HL-60 (cell line): ENCODE data around the gene ALPK3.
A peak's percentile ranks its signal among the peaks of the same experiment; 100 is the strongest.

Source experiments
- DNase-seq, 2 experiments: peaks; one replicate each; pipeline ENCODE4 v3.0.0-alpha.2; 2010 to 2020; ENCODE audit warnings: low read depth in 1 of 2, low spot score in 1 of 2
- H3K27ac ChIP-seq: fragments of 250-450 bp; sonication (Bioruptor Pico); replicated peaks from 2 replicates; pipeline ENCODE4 v1.5.1; 2020; ENCODE audit warnings: mild to moderate bottlenecking, moderate library complexity
- H3K27me3 ChIP-seq: fragments of 250-450 bp; sonication (Bioruptor Pico); 2 replicates; pipeline ENCODE4 v1.5.1; 2021; ENCODE audit warnings: mild to moderate bottlenecking, moderate library complexity; ENCODE audit not compliant: insufficient read depth, poor library complexity, severe bottlenecking
- H3K4me3 ChIP-seq: replicated peaks from 2 replicates; pipeline ENCODE4 v1.5.1; 2011; ENCODE audit warnings: mild to moderate bottlenecking, control low read depth, low read length; ENCODE audit not compliant: insufficient read depth
- GABPA ChIP-seq: IDR thresholded peaks from 2 replicates; pipeline ENCODE4 v1.6.1; 2012; ENCODE audit warnings: low read depth
- POLR2AphosphoS5 ChIP-seq: IDR thresholded peaks from 2 replicates; pipeline ENCODE4 v1.6.1; 2012; ENCODE audit warnings: low read depth
- SPI1 ChIP-seq: IDR thresholded peaks from 2 replicates; pipeline ENCODE4 v1.6.1; 2012; ENCODE audit warnings: low read depth, mild to moderate bottlenecking, borderline replicate concordance
- TF ChIP-seq, protein P1 (sequence below): IDR thresholded peaks from one replicate; pipeline ENCODE4 v1.5.1; 2011; ENCODE audit warnings: low read length, control low read depth, inconsistent platforms; ENCODE audit not compliant: insufficient read depth
- TF ChIP-seq, protein P2 (sequence below): IDR thresholded peaks from 2 replicates; pipeline ENCODE4 v1.6.1; 2012; ENCODE audit warnings: low read depth; ENCODE audit not compliant: insufficient replicate concordance

ALPK3 gene

DNA sequence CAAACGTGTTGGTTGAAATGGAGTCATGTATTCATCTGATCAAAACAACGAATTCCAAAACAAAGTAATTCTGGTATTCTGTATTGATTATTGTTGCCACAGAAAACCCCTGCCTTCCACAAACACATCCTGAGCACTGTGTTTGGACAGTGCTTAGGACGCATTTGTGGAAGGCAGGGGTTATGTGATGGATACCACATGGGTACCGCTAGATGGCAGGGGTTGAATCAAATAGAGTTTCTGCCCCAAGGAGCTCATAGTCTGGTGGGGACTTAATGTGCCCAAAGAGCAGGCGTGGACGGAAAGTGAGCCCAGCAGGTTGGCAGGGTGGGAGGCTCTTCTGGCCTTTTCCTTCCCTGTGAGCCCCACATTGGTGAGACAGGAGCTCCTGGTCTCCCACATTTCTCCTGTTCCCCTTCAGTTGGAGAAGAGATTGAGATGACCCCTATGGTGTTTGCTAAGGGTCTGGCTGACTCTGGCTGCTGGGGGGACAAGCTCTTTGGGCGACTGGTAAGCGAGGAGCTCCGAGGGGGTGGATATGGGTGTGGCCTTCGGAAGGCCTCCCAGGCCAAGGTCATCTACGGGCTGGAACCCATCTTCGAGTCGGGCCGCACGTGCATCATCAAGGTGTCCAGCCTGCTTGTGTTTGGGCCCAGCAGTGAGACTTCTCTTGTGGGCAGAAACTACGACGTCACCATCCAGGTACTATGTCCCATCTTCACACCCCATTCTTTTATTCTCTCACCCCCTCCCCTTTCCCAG lies 45.2 kb downstream of the ALPK3 start:
- no peak for TF ChIP-seq POLR2AphosphoS5
- no peak for TF ChIP-seq GABPA
- TF ChIP-seq SPI1 = no peak
- TF ChIP-seq, protein P1, sequence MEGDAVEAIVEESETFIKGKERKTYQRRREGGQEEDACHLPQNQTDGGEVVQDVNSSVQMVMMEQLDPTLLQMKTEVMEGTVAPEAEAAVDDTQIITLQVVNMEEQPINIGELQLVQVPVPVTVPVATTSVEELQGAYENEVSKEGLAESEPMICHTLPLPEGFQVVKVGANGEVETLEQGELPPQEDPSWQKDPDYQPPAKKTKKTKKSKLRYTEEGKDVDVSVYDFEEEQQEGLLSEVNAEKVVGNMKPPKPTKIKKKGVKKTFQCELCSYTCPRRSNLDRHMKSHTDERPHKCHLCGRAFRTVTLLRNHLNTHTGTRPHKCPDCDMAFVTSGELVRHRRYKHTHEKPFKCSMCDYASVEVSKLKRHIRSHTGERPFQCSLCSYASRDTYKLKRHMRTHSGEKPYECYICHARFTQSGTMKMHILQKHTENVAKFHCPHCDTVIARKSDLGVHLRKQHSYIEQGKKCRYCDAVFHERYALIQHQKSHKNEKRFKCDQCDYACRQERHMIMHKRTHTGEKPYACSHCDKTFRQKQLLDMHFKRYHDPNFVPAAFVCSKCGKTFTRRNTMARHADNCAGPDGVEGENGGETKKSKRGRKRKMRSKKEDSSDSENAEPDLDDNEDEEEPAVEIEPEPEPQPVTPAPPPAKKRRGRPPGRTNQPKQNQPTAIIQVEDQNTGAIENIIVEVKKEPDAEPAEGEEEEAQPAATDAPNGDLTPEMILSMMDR = no peak
- TF ChIP-seq, protein P2, sequence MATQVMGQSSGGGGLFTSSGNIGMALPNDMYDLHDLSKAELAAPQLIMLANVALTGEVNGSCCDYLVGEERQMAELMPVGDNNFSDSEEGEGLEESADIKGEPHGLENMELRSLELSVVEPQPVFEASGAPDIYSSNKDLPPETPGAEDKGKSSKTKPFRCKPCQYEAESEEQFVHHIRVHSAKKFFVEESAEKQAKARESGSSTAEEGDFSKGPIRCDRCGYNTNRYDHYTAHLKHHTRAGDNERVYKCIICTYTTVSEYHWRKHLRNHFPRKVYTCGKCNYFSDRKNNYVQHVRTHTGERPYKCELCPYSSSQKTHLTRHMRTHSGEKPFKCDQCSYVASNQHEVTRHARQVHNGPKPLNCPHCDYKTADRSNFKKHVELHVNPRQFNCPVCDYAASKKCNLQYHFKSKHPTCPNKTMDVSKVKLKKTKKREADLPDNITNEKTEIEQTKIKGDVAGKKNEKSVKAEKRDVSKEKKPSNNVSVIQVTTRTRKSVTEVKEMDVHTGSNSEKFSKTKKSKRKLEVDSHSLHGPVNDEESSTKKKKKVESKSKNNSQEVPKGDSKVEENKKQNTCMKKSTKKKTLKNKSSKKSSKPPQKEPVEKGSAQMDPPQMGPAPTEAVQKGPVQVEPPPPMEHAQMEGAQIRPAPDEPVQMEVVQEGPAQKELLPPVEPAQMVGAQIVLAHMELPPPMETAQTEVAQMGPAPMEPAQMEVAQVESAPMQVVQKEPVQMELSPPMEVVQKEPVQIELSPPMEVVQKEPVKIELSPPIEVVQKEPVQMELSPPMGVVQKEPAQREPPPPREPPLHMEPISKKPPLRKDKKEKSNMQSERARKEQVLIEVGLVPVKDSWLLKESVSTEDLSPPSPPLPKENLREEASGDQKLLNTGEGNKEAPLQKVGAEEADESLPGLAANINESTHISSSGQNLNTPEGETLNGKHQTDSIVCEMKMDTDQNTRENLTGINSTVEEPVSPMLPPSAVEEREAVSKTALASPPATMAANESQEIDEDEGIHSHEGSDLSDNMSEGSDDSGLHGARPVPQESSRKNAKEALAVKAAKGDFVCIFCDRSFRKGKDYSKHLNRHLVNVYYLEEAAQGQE = no peak
- Histone ChIP-seq H3K27ac (no peak overlapping the region), H3K4me3 (no peak overlapping the region), H3K27me3 (no peaks in the 10 kb centered on the region)
- DNase-seq = no peak

DNA sequence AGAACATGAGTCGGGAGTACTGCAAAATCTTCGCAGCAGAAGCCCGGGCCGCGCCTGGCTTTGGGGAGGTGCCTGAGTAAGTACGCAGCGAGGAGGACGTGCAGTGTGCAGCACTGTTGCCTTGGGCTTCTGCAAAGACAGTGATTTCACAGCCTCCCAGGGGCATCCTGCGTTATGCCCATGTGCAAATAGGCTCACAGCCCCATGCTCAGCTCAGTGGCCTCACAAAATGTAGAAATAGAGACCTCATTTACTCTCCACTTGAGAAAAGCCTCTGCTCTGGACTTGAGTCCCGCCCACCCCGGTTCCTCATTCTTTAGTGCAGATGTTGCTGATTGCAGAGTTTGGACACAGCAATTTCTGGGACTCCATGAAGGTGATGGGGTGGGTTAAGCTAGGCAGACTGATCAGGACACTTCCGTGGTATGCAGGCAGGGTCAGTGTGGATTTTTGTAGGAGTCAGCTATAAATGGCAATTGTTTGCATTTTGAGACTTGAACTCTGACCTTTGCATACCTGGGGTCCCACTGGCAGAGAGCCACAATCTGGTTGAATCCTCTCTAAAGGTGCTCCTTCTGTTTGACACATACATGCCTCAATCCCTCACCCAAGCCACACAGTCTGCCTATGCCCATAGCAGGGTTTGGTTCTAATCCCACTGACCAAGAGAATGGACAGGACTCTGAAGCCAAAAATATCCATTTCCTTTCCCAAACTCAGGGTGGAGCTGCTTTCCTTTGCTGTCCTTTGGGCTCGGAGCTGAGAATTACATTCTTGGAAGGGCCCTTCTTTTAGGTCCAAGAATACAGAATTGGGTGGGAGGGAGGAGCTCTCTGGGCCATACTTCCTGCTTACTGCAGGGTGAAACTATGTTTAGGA lies 46.6 kb downstream of the ALPK3 start:
- H3K4me3 ChIP-seq = no peak overlapping the region
- H3K27ac ChIP-seq = no peak overlapping the region
- TF ChIP-seq, protein P1 = no peak
- TF ChIP-seq GABPA (no peak), POLR2AphosphoS5 (no peak), SPI1 (no peak)
- TF ChIP-seq, protein P2 = no peak
- DNase-seq = peak in 1 of 2 experiments; percentile 16
- no peaks in the 10 kb centered on the region for H3K27me3 ChIP-seq

DNA sequence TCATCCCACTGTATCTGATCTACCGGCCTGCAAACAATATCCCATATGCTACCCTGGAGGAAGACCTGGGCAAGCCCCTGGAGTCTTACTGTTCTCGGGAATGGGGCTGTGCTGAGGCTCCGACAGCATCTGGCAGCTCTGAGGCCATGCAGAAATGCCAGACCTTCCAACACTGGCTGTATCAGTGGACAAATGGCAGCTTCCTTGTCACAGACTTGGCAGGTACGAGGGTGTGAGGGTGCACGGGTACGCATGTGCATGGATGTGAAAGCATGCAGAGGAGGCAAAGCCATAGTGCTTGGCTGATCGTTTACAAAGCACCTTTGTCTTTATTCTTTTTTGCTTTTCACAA lies 47.3 kb downstream of the ALPK3 start:
- H3K4me3 ChIP-seq = no peak overlapping the region
- no peak for DNase-seq
- no peak overlapping the region for H3K27ac ChIP-seq
- TF ChIP-seq, protein P1 = no peak
- TF ChIP-seq POLR2AphosphoS5 (no peak), SPI1 (no peak), GABPA (no peak)
- TF ChIP-seq, protein P2 = no peak
- no peaks in the 10 kb centered on the region for H3K27me3 ChIP-seq
